Activated gamma-delta T cell treated with anti-CD3 and anti-CD28 coated beads, Interleukin-2, amount 50 U/mL, for 16 hours (primary cell): ENCODE data around the gene STK26.
"Not testable (repeated sequence)": the region's sequence is repeated elsewhere in the genome, so short reads cannot be mapped to it uniquely, and the experiment has no call there.

Experiments
- DNase-seq: peaks from one replicate; pipeline ENCODE4 v3.0.0-alpha.2; 2020; ENCODE audit warnings: low read depth

The STK26 gene

DNA sequence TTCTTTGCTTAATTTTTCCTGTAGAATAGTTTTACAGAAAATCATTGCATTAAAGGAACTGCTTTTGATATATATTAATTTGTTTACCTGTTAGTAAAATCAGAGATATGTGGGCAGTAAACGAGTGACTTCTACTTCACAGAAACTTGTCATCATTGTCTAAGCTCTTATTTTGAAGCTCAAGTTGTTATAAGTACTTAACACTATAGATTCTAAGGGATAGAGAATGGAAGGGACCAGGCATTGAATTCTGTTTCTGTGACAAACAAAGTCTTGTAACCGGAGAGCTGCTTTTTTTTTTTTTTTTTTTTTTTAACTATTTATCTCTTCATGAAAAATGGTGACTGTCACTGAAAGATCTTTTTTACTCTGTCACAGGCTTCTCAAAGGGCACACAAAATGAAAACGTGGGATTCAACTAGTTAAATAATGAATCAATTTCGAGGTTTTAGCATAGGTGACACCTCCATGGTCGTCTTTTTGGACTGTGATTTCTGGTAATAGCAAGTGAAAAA is 14.4 kb downstream of the STK26 start:
- DNase-seq = no peak

- no peak for DNase-seq
Observed at GRCh38 chrX:132040066-132040465, 17.0 kb downstream of the STK26 start.

DNA sequence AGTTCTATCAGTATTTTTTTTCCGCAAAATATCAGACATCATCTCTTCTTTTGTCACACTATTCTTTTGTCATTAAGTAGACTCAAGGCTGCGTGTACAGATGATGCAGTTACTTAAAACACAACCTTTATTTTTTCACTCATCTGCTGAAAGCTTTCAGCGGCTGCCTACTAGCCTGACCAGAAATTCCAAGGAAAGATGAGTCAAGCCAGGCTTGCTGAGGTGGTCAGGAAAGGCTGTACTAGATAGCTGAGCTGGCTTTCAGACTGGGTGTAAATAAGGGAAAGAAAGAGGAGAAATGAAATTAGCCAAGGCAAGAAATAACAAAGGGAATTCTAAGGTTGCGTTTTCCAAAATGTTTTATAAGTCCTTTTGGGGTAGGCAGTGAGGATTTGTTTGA is 17.9 kb downstream of the STK26 start:
- no peak for DNase-seq

DNA sequence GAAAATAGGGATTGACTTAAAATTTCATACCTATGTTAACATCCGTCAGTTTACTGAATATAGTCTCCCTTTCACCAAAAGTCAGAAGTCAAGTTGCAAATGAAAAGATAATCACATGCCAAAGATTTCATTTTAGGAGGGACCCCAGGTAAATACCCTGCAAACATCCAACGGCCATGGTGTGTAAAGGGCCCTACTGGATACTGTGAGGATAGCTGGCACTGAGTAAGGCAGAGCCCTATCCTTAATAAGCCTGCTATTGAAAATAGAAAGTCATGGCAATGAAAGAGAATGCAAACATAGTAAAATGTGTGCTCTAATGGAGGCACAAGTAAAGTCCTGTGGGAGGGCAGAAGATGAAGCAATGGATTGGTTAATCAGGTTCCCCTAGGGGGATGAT is 20.9 kb downstream of the STK26 start:
- no peak for DNase-seq

- no peak for DNase-seq
Observed at GRCh38 chrX:132044953-132045352, 21.9 kb downstream of the STK26 start.

DNA sequence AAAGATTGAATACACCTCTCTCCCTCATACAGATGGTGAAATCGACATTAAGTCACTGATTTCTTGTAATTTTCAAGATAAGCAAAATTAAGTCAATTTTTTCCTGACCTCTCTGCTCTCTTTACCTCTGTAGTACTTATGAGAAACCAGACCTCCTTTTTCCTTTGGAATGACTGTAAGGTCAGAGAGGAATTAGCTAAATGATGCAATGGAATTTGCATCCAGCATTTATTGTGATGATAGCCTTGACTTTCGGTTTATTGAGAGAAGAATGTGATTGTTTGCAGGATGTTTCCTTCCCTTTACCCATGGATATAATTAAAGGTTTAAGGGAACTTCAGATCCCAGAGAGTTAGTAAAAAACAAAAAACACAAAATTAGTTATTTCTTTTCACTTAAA is 22.4 kb downstream of the STK26 start:
- DNase-seq = no peak

DNA sequence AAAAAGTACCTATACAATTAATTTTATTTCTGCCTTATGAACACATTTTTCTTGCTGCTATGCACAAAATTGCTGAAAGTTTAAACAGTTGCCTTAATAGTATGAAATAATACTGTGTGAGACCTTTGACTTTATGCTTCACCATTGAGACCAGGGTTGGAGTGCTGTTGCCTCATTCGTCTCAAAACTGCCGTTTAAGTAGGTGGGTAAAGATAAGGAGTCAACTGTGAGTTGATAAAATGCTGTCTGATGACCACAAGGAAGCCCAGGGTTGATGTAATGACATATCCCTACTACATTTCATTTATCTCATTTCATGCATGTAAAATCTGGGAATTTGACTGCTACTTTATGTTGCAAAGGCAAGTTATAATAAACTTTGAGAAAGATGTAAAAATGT is 23.4 kb downstream of the STK26 start:
- no peak for DNase-seq

- DNase-seq = not testable (repeated sequence)
Observed at GRCh38 chrX:132051778-132052177, 28.7 kb downstream of the STK26 start.

DNA sequence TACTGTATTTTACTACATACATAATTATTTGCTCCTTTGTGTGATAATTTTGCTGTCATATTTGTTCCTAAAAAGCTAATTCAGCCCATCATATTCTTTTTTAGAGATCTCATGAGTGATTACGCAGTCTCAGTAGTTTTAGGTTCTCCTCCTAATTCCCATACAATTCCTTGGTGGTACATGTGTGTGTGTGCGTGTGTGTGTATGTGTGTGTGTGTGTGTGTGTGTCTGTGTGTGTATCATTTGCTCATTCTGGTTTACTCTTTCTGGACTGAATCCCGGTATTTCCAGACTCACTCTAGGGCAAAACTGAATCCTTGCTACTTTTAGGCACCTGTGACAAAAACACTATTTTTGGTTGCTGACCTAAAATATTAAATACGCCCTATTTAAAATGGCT is 34.9 kb downstream of the STK26 start:
- DNase-seq = no peak

DNA sequence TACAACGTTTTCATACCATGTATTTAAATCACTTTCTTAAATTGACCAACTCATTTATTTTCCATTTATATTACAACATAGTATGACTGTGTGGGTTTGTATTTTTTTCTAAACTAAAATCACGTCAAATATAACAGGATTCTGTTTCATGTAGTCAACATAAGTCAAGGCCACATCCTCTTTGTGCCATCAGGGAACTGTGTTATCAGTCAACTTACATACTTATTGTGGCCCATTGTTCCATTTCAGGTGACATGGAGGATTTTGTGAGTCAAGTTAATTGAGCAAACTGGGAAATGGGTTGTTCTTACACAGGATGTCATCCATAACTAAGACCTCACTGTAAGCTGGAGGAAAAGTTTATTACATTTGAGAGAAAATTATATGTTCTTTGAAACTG is 35.9 kb downstream of the STK26 start:
- DNase-seq = no peak

DNA sequence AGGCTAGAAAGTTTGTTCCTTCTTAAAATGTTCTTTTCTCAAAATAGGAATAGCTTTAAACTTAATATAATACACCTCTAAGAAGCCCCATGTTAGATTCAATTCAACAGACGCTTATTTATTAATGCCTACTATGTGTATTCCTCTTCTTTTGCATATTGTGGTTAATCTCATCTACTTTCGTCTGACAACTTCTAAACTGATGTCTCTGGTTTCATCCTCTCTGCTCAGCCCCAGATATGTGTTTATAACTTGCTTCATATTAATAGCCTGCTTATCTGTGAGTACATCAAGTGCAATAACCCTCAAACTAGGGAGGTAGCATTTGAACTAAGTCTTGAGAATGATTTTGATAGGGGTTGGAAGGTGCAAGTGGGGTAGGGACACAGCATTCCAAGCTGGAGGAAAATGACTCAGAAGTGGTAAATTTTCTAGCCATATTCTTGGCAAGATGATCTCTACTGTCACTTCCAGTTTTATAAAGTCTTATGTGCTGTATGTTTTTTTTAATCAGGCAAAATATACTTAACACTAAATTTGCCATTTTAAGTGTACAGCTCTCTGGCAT is 37.0 kb downstream of the STK26 start:
- DNase-seq = no peak

GRCh38 chrX:132063334-132063733 is 40.2 kb downstream of the STK26 start:
- DNase-seq = no peak

GRCh38 chrX:132063862-132064261 is 40.8 kb downstream of the STK26 start:
- DNase-seq = no peak

DNA sequence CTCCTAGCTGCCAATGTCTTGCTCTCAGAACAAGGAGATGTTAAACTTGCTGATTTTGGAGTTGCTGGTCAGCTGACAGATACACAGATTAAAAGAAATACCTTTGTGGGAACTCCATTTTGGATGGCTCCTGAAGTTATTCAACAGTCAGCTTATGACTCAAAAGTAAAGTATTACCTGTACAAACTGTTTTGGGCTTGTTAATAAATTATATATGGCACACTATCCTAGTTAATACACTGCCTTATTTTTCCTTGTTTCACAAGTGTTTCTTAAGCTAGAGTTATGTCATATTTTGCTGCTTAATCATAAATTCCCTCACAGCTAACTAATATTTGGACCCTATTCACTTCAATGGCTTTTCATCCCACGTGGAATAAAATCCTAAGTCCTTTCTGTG is 45.3 kb downstream of the STK26 start:
- no peak for DNase-seq

DNA sequence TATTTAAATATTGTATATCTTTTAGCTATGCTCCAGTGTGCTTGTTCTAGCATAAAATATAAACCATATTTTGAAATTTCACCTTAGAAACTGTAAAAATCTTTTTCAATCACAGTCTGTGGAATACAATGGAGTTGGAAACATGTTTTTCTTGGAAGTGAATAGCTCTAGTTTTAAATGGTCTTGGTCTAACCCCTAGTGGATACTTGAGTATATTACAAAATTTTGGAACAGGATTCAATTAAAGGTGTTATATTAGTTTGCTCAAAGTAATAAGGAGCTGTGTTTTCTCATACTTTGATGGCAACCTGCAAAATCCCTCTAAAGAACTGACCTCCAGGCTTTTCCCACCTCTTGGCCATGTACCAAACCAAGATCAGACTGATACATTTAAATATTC is 48.2 kb downstream of the STK26 start:
- no peak for DNase-seq

GRCh38 chrX:132077414-132077813 is 54.3 kb downstream of the STK26 start:
- no peak for DNase-seq

- DNase-seq = no peak
Observed at GRCh38 chrX:132077912-132078311, 54.8 kb downstream of the STK26 start.

GRCh38 chrX:132085786-132086185 is 62.7 kb downstream of the STK26 start:
- no peak for DNase-seq

DNA sequence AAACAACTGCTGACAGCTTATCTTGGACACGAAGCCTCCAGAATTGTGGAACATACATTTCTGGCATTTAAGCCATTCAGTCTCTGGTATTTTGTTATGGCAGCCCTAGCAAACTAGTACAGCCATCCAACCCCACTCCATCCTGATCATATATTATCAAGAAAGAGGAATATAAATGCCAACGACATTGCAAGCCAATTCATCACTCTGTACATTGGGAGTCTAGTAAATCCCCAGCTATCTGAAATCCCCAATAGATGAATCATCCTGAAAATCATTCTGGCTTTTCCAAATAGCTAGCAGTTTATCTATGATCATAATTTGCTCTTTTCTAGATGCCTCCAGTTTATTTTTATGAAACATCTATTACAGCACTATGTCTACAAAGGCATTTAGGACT is 63.6 kb downstream of the STK26 start:
- no peak for DNase-seq

DNA sequence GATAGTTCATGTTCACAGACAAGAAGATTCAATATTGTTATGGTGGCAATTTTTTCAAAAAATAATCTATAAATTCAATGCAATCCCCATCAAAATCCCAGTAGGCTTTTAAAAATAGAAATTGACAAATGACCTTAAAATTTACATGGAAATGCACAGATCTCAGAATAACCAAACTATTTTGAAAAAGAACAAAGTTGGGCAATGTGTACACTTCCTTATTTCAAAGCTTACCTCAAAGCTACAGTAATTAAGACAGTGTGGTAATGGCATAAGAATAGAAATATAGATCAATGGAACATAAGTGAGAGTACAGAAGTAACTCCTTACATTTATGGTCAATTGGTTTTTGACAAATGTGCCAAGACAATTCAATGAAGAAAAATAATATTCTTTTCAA is 65.8 kb downstream of the STK26 start:
- DNase-seq = no peak

DNA sequence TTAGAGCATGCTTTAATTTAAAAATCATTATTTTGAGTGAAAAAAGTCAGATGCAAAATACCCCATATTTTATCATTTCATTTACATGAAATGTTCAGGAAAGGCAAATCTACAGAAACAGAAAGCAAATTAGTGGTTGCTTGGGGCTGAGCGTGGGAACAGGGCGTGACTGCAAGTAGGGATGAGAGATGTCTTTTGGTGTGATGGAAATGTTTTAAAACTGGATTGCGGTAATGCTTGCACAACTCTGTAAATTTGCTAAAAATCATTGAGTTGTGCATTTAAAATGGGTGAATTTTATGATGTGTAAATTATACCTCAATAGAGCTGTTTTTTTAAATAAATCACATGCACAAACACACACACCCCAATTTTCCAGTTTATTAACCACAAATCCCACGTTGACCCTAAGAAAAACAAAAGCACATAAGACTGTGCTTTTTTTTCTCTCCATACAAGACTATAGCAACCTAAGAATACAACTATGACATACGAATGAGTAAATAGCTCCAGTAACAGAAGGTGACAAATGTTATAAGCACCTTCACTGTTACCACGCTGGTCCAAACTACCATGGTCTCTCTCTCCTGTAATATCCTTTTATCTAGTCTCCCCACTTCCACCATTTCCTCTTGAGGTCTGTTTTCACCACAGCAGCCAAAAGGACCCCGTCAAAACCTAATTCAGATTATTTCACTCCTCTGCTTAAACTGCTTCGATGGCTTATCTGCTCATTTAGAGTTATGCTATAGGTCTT is 67.5 kb downstream of the STK26 start:
- DNase-seq = no peak

DNA sequence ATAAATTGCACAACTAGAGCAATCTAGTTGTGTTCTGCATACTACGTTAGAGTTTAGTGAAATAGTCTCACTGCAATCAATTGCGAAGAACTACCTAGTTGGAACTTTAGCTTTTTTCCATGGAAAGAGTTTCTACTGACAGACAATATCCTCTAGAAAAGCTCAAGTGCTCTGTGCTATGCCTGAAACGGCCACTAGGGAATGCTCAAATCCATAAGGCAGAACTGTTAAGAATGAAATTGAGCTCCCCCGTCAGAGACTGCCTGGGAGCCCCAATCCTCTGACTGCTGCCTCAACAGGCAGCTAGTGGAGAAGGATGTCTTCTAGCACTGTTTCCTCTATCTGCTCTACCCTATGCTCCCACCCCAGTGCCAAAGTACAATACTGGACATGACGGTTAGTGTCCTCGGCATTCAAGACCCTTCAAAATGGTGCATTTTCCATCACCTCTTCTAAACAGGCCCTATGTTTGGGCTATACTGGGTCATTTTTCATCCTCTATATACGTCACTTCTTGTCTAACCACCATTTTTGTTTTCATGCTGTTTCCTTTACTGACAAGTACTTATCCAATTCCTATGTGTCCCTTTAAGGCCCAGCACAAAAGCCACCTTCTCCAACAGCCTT is 69.5 kb downstream of the STK26 start:
- DNase-seq = peak; percentile 7

DNA sequence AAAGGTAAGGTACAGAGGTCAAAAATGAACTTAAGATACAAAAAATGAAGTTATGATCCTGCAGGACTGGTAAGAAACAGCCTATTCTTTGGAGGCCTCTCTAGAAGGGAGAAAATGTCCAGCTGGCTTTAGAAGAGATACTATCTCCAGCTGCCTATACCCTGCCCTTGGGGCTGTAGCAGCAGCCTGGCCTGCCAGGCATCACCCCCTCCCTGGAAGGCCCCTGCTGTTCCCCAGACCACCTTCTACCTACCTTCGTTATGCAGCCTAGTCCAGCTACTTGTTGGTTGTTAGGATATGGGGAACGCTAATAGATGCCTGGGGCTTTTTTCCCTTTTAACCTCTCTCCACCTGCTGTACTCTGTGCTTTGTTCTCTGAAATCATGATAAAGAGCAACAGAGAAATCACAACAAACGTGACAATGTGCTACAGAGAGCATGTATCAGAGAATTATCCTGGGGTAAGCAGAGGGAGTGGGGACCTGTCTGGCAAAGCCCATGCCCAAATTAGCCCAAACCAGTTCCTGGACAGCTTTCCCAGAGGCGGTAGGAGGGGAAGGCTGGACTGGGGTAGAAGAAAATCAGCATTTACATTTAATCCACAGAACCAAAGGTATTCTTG is 70.2 kb downstream of the STK26 start:
- DNase-seq = no peak
